ENCODE measurements around the gene SERPINE1. TPM values are rescaled to one million over a fixed set of nuclear protein-coding genes. Genes with fewer than 3 reads are reported as not detected.
A peak's percentile ranks its signal among the peaks of the same experiment; 100 is the strongest.

SERPINE1 gene
- total and polyA plus RNA-seq, 2 of the 13 experiments (the other 11 are each of a cell fraction or from before 2014, with no cell fraction given): 21.2 to 1,576 TPM

DNA sequence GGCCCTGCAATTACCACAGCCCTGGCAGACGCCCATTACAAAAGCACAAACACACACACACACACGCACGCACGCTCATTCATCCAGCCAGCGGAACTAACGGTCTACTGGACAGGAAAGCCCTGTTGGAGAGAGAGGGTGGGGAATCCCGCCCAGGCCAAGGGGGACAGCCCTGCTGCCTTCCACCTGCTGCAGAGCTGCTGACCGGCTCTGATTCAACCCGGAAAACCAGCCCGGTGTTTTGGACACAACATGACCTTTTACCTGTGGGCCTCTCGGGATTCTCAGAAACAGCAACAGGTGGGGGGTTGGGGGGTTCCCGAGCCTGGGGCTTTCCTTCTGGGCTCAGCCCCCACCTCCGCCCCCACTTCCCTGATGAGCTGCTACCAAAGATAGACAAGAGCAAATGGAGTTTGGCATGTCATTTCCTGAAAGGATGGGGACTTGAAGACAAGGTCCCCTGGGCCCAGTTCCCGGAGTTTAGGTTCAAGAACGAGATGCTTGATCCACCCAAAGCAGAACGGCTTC is 18.5 kb upstream of the SERPINE1 start (continued):
- TF ChIP-seq, protein P1, sequence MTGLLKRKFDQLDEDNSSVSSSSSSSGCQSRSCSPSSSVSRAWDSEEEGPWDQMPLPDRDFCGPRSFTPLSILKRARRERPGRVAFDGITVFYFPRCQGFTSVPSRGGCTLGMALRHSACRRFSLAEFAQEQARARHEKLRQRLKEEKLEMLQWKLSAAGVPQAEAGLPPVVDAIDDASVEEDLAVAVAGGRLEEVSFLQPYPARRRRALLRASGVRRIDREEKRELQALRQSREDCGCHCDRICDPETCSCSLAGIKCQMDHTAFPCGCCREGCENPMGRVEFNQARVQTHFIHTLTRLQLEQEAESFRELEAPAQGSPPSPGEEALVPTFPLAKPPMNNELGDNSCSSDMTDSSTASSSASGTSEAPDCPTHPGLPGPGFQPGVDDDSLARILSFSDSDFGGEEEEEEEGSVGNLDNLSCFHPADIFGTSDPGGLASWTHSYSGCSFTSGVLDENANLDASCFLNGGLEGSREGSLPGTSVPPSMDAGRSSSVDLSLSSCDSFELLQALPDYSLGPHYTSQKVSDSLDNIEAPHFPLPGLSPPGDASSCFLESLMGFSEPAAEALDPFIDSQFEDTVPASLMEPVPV (CRISPR knock-in tag; IDR thresholded peaks at IDR 0.05): no peak
- TF ChIP-seq TBP (CRISPR knock-in tag; IDR thresholded peaks at IDR 0.05): no peak
- no peak for TF ChIP-seq PCBP1 (IDR thresholded peaks at IDR 0.05; ENCODE audit: borderline replicate concordance, low read depth, low read length)
- TF ChIP-seq ZNF263 (CRISPR knock-in tag; IDR thresholded peaks at IDR 0.05): no peak; the same call in 1 of the 2 replicates
- TF ChIP-seq HMG20A (CRISPR knock-in tag; IDR thresholded peaks at IDR 0.05; ENCODE audit: borderline replicate concordance): no peak; the same call in 1 of the 2 replicates
- no peak for TF ChIP-seq HNRNPH1 (optimal IDR thresholded peaks at IDR 0.05; ENCODE audit: low read depth, low read length)
- TF ChIP-seq PHB2 (IDR thresholded peaks at IDR 0.05; ENCODE audit: partially characterized antibody): no peak
- TF ChIP-seq ATF7-NPFF (CRISPR knock-in tag; IDR thresholded peaks at IDR 0.05; ENCODE audit: low read depth): no peak
- TF ChIP-seq, protein P2, sequence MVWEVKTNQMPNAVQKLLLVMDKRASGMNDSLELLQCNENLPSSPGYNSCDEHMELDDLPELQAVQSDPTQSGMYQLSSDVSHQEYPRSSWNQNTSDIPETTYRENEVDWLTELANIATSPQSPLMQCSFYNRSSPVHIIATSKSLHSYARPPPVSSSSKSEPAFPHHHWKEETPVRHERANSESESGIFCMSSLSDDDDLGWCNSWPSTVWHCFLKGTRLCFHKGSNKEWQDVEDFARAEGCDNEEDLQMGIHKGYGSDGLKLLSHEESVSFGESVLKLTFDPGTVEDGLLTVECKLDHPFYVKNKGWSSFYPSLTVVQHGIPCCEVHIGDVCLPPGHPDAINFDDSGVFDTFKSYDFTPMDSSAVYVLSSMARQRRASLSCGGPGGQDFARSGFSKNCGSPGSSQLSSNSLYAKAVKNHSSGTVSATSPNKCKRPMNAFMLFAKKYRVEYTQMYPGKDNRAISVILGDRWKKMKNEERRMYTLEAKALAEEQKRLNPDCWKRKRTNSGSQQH (CRISPR knock-in tag; IDR thresholded peaks at IDR 0.05; ENCODE audit: low read depth): no peak; the same call in 1 of the 2 replicates
- TF ChIP-seq ZNF782 (CRISPR knock-in tag; IDR thresholded peaks at IDR 0.05; ENCODE audit: borderline replicate concordance): no peak; the same call in 1 of the 2 replicates
- TF ChIP-seq ZNF713 (CRISPR knock-in tag; IDR thresholded peaks at IDR 0.05): no peak
- TF ChIP-seq, protein P3, sequence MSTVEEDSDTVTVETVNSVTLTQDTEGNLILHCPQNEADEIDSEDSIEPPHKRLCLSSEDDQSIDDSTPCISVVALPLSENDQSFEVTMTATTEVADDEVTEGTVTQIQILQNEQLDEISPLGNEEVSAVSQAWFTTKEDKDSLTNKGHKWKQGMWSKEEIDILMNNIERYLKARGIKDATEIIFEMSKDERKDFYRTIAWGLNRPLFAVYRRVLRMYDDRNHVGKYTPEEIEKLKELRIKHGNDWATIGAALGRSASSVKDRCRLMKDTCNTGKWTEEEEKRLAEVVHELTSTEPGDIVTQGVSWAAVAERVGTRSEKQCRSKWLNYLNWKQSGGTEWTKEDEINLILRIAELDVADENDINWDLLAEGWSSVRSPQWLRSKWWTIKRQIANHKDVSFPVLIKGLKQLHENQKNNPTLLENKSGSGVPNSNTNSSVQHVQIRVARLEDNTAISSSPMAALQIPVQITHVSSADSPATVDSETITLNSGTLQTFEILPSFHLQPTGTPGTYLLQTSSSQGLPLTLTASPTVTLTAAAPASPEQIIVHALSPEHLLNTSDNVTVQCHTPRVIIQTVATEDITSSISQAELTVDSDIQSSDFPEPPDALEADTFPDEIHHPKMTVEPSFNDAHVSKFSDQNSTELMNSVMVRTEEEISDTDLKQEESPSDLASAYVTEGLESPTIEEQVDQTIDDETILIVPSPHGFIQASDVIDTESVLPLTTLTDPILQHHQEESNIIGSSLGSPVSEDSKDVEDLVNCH (CRISPR knock-in tag; IDR thresholded peaks at IDR 0.05): no peak
- TF ChIP-seq KLF6 (CRISPR knock-in tag; IDR thresholded peaks at IDR 0.05): no peak
- TF ChIP-seq SNAI1 (CRISPR knock-in tag; IDR thresholded peaks at IDR 0.05; ENCODE audit: borderline replicate concordance): peak; percentile 81; the same call in 1 of the 2 replicates
- TF ChIP-seq FIP1L1 (IDR thresholded peaks at IDR 0.05; ENCODE audit: borderline replicate concordance, insufficient read depth, low read depth, low read length): no peak
- no peak for TF ChIP-seq ZNF3 (CRISPR knock-in tag; IDR thresholded peaks at IDR 0.05)
- no peak for TF ChIP-seq HNRNPK (IDR thresholded peaks at IDR 0.05; ENCODE audit: low read depth, low read length, poor library complexity, severe bottlenecking)
- TF ChIP-seq, protein P4, sequence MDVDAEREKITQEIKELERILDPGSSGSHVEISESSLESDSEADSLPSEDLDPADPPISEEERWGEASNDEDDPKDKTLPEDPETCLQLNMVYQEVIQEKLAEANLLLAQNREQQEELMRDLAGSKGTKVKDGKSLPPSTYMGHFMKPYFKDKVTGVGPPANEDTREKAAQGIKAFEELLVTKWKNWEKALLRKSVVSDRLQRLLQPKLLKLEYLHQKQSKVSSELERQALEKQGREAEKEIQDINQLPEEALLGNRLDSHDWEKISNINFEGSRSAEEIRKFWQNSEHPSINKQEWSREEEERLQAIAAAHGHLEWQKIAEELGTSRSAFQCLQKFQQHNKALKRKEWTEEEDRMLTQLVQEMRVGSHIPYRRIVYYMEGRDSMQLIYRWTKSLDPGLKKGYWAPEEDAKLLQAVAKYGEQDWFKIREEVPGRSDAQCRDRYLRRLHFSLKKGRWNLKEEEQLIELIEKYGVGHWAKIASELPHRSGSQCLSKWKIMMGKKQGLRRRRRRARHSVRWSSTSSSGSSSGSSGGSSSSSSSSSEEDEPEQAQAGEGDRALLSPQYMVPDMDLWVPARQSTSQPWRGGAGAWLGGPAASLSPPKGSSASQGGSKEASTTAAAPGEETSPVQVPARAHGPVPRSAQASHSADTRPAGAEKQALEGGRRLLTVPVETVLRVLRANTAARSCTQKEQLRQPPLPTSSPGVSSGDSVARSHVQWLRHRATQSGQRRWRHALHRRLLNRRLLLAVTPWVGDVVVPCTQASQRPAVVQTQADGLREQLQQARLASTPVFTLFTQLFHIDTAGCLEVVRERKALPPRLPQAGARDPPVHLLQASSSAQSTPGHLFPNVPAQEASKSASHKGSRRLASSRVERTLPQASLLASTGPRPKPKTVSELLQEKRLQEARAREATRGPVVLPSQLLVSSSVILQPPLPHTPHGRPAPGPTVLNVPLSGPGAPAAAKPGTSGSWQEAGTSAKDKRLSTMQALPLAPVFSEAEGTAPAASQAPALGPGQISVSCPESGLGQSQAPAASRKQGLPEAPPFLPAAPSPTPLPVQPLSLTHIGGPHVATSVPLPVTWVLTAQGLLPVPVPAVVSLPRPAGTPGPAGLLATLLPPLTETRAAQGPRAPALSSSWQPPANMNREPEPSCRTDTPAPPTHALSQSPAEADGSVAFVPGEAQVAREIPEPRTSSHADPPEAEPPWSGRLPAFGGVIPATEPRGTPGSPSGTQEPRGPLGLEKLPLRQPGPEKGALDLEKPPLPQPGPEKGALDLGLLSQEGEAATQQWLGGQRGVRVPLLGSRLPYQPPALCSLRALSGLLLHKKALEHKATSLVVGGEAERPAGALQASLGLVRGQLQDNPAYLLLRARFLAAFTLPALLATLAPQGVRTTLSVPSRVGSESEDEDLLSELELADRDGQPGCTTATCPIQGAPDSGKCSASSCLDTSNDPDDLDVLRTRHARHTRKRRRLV (CRISPR knock-in tag; IDR thresholded peaks at IDR 0.05): no peak
- no peak for TF ChIP-seq ASH2L (IDR thresholded peaks at IDR 0.05; ENCODE audit: insufficient read length, low read depth, low read length)
- TF ChIP-seq ZMYM4 (CRISPR knock-in tag; IDR thresholded peaks at IDR 0.05): no peak; the same call in 1 of the 2 replicates

Measured in HepG2 (cell line).